Endodermal cell (in vitro differentiated cells): Measurements from ENCODE around the gene COASY. TPM values are rescaled to one million over a fixed set of nuclear protein-coding genes. Genes with fewer than 3 reads are reported as not detected.
A peak's percentile ranks its signal among the peaks of the same experiment; 100 is the strongest.

Source experiments
- DNase-seq: peaks from one replicate; pipeline ENCODE4 v3.0.0-alpha.2; 2017
- H3K27ac ChIP-seq: 2 replicates; pipeline ENCODE4 v1.5.1; 2013; ENCODE audit warnings: mild to moderate bottlenecking, low read depth, low read length, moderate library complexity
- H3K27me3 ChIP-seq: 2 replicates; pipeline ENCODE4 v1.6.1; 2013; ENCODE audit warnings: mild to moderate bottlenecking, low read length, moderate library complexity; ENCODE audit not compliant: insufficient read depth, control insufficient read depth, poor library complexity, severe bottlenecking
- H3K36me3 ChIP-seq: 2 replicates; pipeline ENCODE4 v1.7.0; 2013; ENCODE audit warnings: mild to moderate bottlenecking, low read length, moderate library complexity; ENCODE audit not compliant: control insufficient read depth, insufficient read depth
- H3K4me1 ChIP-seq: one replicate; pipeline ENCODE4 v1.7.0; 2013; ENCODE audit warnings: low read length; ENCODE audit not compliant: control insufficient read depth, insufficient read depth
- H3K4me3 ChIP-seq: 2 replicates; pipeline ENCODE4 v1.5.1; 2013; ENCODE audit warnings: mild to moderate bottlenecking, low read length, moderate library complexity
- H3K9ac ChIP-seq: 2 replicates; pipeline ENCODE4 v1.6.1; 2013; ENCODE audit warnings: mild to moderate bottlenecking, low read length, moderate library complexity; ENCODE audit not compliant: poor library complexity, severe bottlenecking; ENCODE audit errors: extremely low read depth
- H3K9me3 ChIP-seq: 2 replicates; pipeline ENCODE4 v1.6.1; 2013; ENCODE audit warnings: mild to moderate bottlenecking, low read length, moderate library complexity; ENCODE audit not compliant: control insufficient read depth
- H3K27ac Mint-ChIP-seq: 2 replicates; pipeline ENCODE4 v1.8.0; 2020; ENCODE audit warnings: mixed read lengths
- H3K27me3 Mint-ChIP-seq: 2 replicates; pipeline ENCODE4 v1.8.0; 2021; ENCODE audit warnings: mild to moderate bottlenecking, mixed read lengths; ENCODE audit not compliant: insufficient read depth
- H3K36me3 Mint-ChIP-seq: 2 replicates; pipeline ENCODE4 v1.8.0; 2020; ENCODE audit warnings: low read depth, mixed read lengths
- H3K4me1 Mint-ChIP-seq: 2 replicates; pipeline ENCODE4 v1.8.0; 2020; ENCODE audit warnings: mixed read lengths
- H3K4me3 Mint-ChIP-seq: 2 replicates; pipeline ENCODE4 v1.8.0; 2020; ENCODE audit warnings: mild to moderate bottlenecking, moderate library complexity, mixed read lengths
- H3K9me3 Mint-ChIP-seq: 2 replicates; pipeline ENCODE4 v1.8.0; 2020; ENCODE audit warnings: mild to moderate bottlenecking, mixed read lengths
- WGBS, 2 experiments: methylation state at CpG; one replicate each; pipeline versions ENCODE4 v1.1.5 to v1.1.7; 2013; ENCODE audit warnings: missing lambda C conversion rate in 2 of 2, mixed read lengths in 1 of 2; ENCODE audit not compliant: insufficient coverage in 1 of 2, insufficient read length in 1 of 2; 5-methylcytosine and 5-hydroxymethylcytosine counted together
- total RNA-seq, 2 donors: library from RNA; stranded (reverse); fragmentation: NEBNext Ultra II Directional in 1 of 2; extraction: Animal tissue kit (Norgen Biotek cat#: 25700) in 1 of 2; gene quantifications; 2 replicates in 1 of 2; 3 replicates in 1 of 2; pipeline ENCODE4 v1.2.1, GENCODE V29; 2021
- TF ChIP-seq, protein P1 (sequence below): fragments of 200-600 bp; sonication (generic); conservative IDR thresholded peaks from 2 replicates; pipeline ENCODE4 v1.5.0; 2021; ENCODE audit warnings: antibody characterized with exemption, mild to moderate bottlenecking

COASY gene
- total RNA-seq, 2 donors from 2014 or later, result 97.7 to 99.4 TPM

- peak; percentile 44 for DNase-seq
- Histone ChIP-seq H3K27me3 (no peaks in the 10 kb centered on the region), H3K9ac (no peak overlapping the region), H3K36me3 (peaks cover 14% of the 10 kb centered on the region), H3K4me3 (no peak overlapping the region), H3K9me3 (no peaks in the 10 kb centered on the region), H3K27ac (peak overlapping the region; percentile 97), H3K4me1 (peaks cover 19% of the 10 kb centered on the region)
- no peak overlapping the region for H3K27ac Mint-ChIP-seq
- H3K4me3 Mint-ChIP-seq, result no peak overlapping the region
- TF ChIP-seq, protein P1, sequence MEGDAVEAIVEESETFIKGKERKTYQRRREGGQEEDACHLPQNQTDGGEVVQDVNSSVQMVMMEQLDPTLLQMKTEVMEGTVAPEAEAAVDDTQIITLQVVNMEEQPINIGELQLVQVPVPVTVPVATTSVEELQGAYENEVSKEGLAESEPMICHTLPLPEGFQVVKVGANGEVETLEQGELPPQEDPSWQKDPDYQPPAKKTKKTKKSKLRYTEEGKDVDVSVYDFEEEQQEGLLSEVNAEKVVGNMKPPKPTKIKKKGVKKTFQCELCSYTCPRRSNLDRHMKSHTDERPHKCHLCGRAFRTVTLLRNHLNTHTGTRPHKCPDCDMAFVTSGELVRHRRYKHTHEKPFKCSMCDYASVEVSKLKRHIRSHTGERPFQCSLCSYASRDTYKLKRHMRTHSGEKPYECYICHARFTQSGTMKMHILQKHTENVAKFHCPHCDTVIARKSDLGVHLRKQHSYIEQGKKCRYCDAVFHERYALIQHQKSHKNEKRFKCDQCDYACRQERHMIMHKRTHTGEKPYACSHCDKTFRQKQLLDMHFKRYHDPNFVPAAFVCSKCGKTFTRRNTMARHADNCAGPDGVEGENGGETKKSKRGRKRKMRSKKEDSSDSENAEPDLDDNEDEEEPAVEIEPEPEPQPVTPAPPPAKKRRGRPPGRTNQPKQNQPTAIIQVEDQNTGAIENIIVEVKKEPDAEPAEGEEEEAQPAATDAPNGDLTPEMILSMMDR, result no peak
- H3K9me3 Mint-ChIP-seq, result no peaks in the 10 kb centered on the region
- peaks cover under 1% of the 10 kb centered on the region for H3K27me3 Mint-ChIP-seq
- WGBS, 2 experiments, result 92 to 93% methylated on average over 3 to 8 of the region's 8 CpGs
- H3K36me3 Mint-ChIP-seq, result peaks cover 35% of the 10 kb centered on the region
- peaks cover 22% of the 10 kb centered on the region for H3K4me1 Mint-ChIP-seq
Measured at GRCh38 chr17:42521036-42521435, 40.9 kb upstream of the COASY start.

GRCh38 chr17:42521666-42522262 lies 40.2 kb upstream of the COASY start:
- H3K4me1 Mint-ChIP-seq, result peaks cover 19% of the 10 kb centered on the region

DNA sequence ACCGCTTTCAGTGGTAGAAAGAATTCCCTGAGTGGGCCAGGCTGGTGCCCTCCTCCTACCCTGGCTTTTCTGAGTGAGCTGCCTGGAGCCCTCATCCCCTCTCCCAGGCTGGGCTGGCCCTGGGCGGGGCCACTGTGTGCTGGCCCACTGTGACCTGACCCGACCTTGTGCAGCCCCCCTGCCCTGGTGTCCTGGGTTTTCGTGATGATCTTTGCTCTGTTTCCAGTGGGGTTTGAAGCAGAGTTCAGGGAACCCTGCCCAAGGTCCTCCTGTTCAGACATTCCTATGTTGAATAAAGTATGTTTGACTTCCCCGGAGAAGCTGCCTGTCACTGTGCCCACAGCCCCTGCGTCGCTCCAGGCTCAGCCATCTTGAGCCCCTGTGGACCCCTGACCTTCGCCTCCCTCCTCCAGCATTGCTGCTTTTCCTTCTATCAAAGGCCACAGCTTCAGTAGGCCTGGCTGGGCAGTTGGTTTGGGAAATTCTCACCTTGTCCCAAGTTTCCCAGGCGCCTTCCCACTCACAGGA lies 39.6 kb upstream of the COASY start:
- DNase-seq, result peak; percentile 43
- no peaks in the 10 kb centered on the region for H3K27me3 ChIP-seq
- Mint-ChIP-seq H3K27me3 (peaks cover 2% of the 10 kb centered on the region), H3K4me1 (peaks cover 20% of the 10 kb centered on the region), H3K9me3 (peaks cover 1% of the 10 kb centered on the region), H3K4me3 (no peak overlapping the region), H3K36me3 (peaks cover 28% of the 10 kb centered on the region), H3K27ac (no peak overlapping the region)
- WGBS, 2 experiments, result 84 to 90% methylated on average over 3 to 9 of the region's 9 CpGs
- H3K9me3 ChIP-seq, result no peaks in the 10 kb centered on the region
- H3K4me1 ChIP-seq, result peaks cover 19% of the 10 kb centered on the region
- H3K27ac ChIP-seq, result no peak overlapping the region
- no peak overlapping the region for H3K4me3 ChIP-seq
- TF ChIP-seq, protein P1, result no peak
- no peak overlapping the region for H3K9ac ChIP-seq
- H3K36me3 ChIP-seq, result peaks cover 14% of the 10 kb centered on the region

More at GRCh38 chr17:42521666-42522262, 40.2 kb upstream of the COASY start:
- H3K27me3 Mint-ChIP-seq, result peaks cover 2% of the 10 kb centered on the region
- H3K36me3 Mint-ChIP-seq, result peaks cover 30% of the 10 kb centered on the region
- H3K4me3 Mint-ChIP-seq, result no peak overlapping the region
- peak; percentile 32 for DNase-seq
- 91 to 96% methylated on average over 4 to 11 of the region's 11 CpGs for WGBS, 2 experiments
- no peak overlapping the region for H3K9ac ChIP-seq
- no peaks in the 10 kb centered on the region for H3K9me3 Mint-ChIP-seq
- H3K4me3 ChIP-seq, result no peak overlapping the region
- H3K9me3 ChIP-seq, result no peaks in the 10 kb centered on the region
- peaks cover 19% of the 10 kb centered on the region for H3K4me1 ChIP-seq
- H3K36me3 ChIP-seq, result peaks cover 14% of the 10 kb centered on the region
- TF ChIP-seq, protein P1, result no peak
- no peak overlapping the region for H3K27ac Mint-ChIP-seq
- no peaks in the 10 kb centered on the region for H3K27me3 ChIP-seq
- no peak overlapping the region for H3K27ac ChIP-seq
